Stimulated activated CD8-positive, alpha-beta memory T cell treated with anti-CD3 and anti-CD28 coated beads, Interleukin-7, amount 100 ng/mL, for 48 hours (primary cell): ENCODE measurements around the gene PPP1CB.
"Not testable (repeated sequence)": the region's sequence is repeated elsewhere in the genome, so short reads cannot be mapped to it uniquely, and the experiment has no call there.

ENCODE experiments used
- DNase-seq, 2 donors: peaks; one replicate each; pipeline ENCODE4 v3.0.0-alpha.2; 2020; ENCODE audit warnings: low read depth in 1 of 2; ENCODE audit errors: extremely low read depth in 1 of 2

PPP1CB gene

DNA sequence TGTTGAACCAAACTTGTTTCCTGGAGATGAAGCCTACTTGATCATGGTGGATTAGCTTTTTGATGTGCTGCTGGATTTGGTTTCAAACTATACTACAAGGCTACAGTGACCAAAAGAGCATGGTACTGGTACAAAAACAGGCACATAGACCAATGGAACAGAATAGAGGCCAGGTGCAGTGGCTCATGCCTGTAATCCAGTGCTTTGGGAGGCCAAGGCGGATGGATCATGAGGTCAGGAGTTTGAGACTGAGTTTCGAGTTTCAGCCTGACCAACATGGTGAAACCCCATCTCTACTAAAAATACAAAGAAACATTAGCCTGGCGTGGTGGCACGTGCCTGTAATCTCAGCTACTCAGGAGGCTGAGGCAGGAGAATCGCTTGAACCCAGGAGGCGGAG lies 9.0 kb upstream of the PPP1CB start:
- DNase-seq: not testable (repeated sequence)

DNA sequence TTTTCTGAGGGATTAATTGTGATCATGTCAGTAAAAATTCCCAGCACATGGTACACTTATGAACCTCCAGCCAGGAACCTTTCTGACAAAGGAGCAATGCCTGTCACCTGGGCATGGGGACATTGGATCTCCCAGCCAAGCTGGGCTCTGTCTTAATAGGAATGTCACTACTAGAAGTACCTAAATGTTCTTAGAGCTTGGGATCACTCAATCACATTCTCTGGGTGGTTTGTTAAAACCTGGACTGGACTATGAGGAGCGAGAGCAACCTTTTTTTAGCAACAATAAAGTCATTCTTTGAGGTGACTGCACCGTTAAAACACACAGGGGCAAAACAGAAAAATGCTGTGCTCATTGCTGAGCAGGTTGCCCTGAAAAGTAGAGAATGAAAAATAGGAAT lies 6.4 kb upstream of the PPP1CB start:
- no peak for DNase-seq

DNA sequence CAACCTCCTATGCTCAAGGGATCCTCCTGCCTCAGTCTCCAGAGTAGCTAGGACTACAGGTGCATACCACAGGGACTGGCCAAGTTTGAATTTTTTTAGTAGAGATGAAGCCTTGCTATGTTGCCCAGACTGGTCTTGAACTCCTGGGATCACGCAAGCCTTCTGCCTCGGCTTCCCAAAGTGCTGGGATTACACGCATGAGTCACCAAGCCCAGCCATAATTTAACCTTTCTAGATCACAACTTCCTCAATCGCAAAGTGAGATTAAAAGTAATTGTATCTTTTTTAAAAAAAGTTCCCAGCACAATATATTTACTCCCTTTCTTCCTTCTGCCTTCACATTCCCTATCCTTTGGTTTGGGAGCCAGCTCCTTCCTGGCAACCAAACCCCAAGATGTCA lies 5.8 kb upstream of the PPP1CB start:
- DNase-seq: no peak

DNA sequence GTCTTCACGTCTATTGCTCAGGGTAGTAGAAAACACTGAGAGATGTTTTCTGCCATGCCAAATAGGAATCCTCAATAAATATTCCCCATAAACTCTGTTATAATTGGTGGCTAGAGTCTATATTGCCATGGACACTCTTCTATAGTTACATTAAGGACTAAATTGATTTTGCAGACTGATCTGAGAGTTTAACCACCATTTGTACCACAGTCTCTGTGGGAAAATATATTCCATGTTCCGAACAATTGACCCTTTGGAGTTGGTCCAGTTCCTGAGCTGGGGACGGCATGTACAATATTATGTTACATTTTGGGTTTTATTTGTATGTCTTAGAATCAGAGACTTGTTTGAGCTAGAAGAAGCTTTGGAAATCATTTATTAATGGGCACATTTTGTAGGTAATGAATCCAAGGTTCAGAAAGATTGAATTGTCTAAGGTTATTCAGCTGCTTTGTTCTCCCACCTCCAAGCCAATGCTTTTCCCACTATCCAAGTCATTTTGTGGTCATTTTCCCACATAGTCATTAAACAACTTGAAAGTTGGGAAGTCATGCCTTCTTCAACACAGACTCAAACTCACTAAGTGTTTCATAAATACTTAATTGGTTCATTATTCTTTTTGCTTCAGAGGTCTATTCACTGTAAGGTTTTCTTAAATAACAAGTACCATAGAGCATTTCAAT lies 5.1 kb upstream of the PPP1CB start:
- no peak for DNase-seq

DNA sequence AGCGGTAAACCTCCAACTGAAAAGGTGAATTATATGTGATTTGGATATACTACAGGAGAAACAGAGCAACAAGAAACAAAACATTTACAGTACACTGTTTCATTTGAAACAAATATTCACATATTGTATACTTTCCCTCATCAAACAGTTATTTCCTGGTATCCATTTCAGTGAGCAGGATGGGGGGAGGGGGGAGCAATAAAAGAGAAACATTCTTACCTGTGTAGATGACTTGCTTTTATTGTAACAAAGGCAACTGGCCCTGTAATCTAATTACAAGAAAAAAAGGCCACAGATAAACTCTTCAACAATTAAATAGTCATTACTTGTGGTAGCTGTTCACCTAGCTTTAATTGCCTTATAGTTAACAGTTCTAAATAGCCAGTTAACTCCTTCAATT lies 3.9 kb upstream of the PPP1CB start:
- DNase-seq: no peak

DNA sequence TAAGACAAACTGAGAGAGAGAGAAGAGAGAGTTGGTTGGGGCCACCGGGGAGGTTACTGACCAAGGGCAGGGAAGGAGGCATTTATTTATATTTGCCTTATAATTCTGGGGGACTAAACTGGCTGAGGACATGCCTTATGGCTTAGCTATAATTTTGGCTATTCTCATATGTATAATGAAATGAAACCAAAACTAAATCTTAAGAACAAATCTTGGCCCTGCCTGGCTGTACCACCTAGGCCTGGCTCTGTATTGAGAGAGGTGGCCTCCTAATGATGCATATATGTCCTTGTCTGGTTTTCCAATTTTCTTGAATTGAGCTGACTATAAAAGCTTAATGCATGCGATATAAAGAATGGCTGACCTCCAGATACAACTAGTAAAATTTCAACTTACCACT lies 3.5 kb upstream of the PPP1CB start:
- DNase-seq: no peak

DNA sequence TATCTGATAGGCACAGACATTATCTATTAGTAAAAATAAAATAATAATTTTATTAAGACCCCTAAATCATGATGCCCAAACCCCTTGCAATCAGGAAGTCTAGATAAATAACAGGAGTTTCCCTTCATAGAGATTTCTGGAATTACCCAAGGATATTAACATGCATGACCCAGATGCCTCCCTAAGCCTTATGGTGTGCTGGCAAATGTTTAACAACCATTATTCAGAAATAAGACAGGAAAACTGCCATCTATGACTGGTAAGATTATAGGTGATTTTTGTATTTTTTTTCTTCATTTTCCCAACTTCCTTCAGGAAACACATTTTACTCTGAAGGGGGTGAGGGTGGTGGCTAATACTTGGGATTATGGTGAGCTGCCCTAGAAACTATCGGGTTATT lies 2.7 kb upstream of the PPP1CB start:
- DNase-seq: no peak

DNA sequence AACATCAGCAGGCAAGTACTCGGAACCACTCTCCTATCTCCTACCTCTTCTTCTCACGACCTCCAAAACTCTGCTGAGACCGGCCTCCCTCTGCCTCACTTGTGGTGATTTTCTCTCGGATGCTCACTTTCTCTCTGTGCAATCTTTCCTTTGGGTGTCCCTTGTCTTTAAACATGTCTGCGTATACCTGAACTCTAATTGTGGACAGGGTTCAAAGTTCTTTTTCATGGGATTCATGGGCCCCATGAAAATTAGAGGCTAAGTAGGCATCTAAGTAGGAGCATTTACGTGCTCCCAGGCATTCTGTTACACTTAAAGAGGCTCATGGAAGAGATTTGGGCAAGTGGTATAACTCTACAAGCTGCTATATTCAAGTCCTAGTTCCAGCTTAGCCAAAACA lies 2.1 kb upstream of the PPP1CB start:
- no peak for DNase-seq

DNA sequence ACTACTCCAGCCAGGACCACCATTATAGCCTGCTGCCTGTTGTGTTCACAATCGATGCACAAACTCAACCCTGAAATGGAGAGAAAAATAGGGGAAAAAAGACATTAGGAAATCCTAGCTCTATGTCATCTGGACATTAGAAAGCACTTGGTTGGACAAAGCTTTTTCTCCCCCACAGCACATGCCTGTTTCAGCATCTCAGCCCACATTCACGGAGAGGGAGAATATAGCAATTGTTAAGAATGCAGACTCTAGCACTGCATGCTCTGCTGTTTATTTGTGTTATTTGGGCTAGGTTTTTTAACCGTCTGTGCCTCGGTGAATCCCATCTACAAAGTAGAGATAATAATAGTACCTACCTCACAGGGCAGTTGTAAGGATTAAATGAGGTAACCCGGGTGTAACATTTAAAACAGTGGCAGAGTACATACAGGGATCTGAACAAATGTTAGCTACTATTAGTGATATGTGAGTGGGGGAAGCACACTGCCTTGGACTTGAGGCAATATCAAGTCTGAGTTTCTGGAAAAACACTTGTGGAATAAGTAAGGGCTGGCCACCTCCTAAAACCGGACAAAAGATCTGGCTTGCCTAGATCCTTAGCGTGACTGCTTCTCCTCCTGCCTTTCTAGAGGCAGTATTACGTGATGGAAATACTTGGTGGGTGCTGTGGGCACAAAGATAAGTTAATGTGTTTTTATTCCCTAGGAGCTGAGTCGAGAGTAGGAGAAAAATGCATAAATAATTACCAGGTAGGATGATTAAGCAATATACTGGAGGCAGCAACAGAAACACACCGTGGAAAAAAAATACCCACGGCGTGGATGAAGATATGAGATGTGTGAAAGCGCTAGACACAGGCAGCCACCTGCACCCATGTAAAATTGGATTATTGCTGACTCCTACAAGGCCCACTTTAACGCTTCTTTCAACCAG lies 1.0 kb upstream of the PPP1CB start:
- DNase-seq: no peak

DNA sequence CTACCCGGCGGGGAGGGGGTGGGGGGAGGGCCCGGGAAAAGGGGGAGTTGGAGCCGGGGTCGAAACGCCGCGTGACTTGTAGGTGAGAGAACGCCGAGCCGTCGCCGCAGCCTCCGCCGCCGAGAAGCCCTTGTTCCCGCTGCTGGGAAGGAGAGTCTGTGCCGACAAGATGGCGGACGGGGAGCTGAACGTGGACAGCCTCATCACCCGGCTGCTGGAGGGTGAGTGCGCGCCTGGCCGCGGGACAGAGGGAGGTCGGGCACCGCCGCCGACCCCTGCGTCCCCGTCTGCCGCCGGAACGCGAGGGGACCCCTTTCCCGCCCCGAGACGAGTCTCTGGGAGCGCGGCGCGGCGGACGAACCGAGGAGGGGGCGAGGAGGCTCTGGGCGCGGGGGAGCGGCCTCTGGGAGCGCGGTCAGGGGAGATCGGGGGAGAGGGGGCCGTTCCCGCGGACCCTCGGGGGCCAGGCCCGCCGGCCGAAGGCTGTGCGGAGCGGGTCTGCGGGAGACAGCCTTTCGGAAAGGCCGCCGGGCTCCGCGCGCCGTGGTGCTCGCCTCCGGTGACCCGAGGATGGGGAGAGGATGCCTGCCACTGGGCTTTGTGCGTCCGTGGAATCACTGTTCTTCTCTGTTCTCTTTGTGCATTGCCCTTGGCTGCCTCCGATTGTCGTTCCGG lies 463 bp downstream of the PPP1CB start:
- DNase-seq: peak in 1 of 2 donors; percentile 18

DNA sequence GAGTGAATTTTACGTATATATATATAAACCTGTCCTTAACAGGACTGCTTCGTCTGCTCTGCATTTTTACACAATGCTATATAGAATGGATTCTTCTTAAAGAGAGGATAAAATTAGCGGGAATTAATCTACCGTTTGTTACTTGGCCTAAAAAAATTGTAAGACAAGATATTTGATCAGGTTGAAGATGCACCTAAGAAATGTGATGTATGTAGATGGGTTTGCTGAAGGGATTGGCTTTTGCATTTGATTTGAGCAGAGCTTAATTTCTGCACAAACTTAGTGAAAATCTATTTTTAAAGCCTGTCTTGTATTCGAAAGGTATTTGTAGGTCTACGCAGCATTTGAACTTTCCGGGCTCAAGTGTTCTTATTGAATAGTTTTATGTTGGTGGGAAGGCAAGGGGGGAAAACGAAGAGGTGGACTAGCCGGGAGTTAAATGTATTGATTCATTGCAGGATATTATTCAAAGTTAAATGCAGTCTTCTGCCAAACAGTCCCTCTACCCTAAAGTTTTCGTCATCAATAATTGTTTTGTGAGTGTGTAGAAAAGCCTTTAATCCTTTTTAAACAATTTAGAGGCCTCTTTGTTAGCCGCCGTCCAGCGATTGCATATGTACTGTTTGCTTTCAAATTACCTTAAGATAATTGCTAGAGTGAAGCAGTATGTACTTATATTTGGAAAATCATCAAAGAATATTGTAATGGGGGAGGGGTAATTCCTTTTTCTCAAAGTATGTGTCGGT lies 1.2 kb downstream of the PPP1CB start:
- no peak for DNase-seq

DNA sequence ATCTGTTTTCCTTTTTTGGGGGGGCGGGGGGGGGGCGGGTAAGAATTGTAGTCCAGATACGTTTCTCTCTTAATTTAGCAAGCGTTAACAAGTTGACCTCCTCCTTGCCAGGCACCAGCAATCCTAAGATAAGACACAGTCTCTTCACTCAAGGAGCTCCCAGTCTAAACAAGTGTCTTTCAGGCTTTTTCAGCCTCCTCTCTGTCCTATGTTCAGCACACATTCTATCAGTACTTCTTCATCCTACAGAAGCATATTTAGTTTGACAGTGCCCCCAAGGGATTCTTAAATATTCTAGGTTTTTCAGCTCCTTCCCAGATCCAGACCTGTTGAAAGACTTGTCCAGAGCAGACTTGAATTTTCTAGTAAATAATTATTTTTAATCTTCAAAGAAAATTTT lies 2.7 kb downstream of the PPP1CB start:
- DNase-seq: no peak

DNA sequence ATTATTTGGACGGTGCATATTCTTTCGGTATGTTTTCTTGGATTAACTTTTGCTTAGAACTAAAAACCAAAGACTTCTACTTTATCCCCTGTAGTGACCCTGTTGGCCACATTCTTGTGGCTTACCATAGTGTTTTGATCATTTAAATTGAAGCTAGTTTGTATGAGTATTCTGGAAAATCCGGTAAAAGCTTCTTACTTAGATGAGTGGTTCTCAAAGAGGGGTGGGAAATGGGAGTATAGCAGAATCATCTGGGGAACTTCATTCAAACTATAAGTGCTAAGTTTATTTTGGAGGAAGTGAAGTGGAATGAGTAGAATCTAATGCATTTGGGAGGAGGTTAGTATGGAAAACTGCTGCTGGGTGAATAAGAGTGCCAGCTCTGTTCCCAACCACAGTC lies 3.8 kb downstream of the PPP1CB start:
- no peak for DNase-seq

DNA sequence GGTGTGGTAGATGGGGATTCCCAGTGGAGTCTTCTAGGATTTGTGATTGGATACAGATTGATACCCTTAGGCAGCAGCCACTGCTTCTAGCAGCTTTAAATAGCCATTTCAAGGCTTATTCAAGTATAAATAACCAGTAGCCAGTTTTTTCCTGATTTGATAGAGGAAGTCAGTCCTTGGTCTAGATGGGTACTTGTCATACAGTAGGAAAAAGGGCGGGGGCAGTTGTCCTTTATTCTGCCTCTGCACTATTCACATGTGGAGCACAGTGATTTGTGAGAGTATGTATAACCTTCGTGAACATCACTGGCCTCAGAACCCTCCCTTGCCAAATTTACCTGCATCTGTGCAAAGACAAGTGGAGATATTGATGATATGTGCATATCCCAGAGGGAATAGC lies 6.8 kb downstream of the PPP1CB start:
- no peak for DNase-seq

DNA sequence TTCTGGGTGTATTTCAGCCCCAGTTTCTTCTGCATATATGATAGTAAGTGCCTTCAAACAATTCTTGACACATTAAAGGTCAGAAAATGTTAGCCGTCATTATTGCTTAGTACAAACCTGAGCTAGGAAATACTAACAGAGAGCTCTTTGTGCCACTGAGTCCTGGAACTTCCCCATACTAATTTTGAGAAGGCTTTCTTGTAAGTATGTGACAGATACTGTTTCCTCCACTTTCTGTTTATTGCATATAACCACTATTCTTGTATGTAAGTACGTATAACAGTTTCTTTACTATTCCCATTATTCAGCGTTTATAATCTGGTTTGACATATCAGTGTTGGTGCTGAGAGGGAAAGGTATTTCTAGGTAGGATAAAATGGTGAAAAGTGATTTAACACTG lies 9.8 kb downstream of the PPP1CB start:
- DNase-seq: no peak

DNA sequence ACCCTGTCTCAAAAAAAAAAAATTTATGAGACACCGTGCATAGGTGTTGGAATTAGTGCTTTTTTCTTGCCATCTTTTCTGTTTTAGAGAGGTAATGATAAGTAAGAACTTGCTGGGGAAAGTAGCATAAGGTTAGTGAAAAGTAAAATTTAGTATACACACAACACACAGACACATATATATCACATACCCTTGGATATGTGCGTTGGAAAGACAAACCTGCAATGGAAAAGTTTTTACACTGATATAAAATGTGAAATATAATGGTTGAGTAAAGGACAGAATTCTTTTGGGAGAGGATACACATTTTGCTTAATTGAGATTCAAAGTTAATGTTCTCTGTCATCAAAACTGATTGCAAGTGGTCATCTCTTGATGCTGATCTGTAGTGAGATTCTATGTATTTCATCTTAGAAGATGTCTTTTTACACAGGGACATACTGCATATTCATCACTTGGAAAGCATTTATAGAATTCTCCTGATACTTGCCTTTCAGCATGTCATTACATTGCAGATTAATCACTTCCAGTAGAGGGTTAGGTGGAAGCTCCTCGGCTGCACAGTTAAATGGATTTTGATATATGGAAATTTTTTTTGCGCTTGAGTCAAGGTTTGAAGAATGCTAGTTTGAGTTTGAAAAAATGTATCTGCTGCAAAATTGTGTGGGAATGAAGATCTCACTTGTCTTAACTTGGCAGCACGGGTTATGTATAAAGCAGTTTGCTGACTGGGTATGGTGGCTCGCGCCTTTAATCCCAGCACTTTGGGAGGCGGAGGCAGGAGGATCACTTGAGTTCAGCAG lies 13.5 kb downstream of the PPP1CB start:
- no peak for DNase-seq

DNA sequence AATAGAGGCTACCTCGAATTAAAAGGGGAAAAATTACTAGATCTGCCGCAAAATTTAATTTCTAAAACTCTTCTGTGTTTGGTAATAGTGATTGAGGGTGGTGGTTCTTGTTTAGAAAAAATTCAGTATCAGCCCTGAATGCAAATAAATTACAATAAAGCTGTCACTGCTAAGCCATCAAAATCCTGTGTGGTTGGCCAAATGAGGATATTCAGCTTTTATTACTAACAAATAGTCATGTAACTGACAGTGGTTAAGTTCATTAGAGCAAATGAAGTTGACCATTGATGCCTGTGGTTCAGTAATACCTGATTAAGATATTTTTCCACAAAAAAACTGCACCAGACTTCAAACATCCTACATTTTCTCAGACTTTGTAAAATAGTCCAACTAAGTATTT lies 14.4 kb downstream of the PPP1CB start:
- no peak for DNase-seq

DNA sequence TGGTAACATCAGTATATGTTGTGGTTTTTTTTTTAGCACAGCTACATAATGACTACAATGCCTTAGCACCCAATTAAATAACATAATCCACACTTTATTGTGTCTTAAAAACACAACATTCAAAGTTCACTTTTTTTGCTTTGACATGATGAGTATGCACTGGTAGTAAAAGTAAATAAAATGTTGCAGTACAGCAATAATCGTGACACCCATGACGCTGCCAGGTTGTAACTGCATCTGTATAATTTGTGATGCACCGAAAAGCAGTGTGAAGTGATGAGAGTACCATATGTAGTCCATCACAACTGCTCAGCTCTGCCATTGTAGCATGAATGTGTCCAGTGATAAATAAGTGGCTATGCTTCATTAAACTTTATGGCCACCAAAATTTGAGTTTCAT lies 15.7 kb downstream of the PPP1CB start:
- DNase-seq: no peak

DNA sequence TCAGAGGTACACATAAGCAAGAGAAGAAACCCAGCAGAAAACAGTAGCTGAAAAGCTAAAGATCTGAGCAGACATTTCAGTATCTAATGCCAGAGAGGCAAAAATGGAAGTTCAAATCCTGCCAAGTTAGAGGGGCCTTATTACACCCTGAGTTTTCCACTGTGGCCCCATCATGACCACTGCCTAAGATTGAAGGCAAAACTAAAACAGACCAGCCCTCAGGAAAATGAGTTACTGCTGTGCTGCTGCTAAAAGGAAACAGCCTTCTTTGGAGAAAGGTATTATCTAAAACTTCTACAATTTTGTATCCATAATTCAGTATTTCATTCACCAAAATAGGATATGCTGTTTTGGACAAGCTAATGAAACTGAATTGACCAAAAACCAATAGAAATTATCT lies 16.8 kb downstream of the PPP1CB start:
- no peak for DNase-seq

DNA sequence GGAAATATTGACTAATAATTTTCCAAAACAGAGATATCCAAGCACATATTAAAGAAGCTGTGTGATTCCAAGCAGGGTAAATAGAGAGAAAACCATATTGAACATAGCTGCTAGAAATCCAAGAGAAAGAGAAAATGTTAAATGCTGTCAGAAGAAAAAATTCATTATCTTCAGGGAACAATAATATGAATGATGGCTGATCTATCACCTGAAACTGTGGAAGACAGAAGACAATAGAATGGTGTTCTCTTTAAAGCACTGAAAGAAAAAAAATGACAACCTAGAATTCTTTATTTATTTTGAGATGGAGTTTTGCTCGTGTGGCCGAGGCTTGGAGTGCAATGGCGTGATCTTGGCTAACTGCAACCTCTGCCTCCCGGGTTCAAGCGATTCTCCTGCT lies 17.3 kb downstream of the PPP1CB start:
- no peak for DNase-seq
